Stomach smooth muscle (tissue), 2 donors: Measurements from ENCODE around the gene SP6.

Experiments used
- H3K27ac ChIP-seq: one replicate; pipeline ENCODE4 v1.7.0; 2013; ENCODE audit warnings: mild to moderate bottlenecking, low read length, inconsistent platforms
- H3K27me3 ChIP-seq, 2 donors: one replicate each; pipeline ENCODE4 v1.7.0; 2013; ENCODE audit warnings: low read length in 2 of 2; ENCODE audit not compliant: insufficient read depth in 2 of 2, control insufficient read depth in 1 of 2
- H3K36me3 ChIP-seq, 2 donors: one replicate each; pipeline ENCODE4 v1.7.0; 2013; ENCODE audit warnings: low read length in 2 of 2; ENCODE audit not compliant: control insufficient read depth in 2 of 2, insufficient read depth in 2 of 2
- H3K4me1 ChIP-seq: one replicate; pipeline ENCODE4 v1.7.0; 2013; ENCODE audit warnings: low read length; ENCODE audit not compliant: control insufficient read depth, insufficient read depth
- H3K4me3 ChIP-seq, 2 donors: one replicate each; pipeline ENCODE4 v1.7.0; 2013; ENCODE audit warnings: low read length in 2 of 2
- H3K9ac ChIP-seq, 2 donors: one replicate each; pipeline ENCODE4 v1.7.0; 2013; ENCODE audit warnings: low read length in 2 of 2, mild to moderate bottlenecking in 1 of 2
- H3K9me3 ChIP-seq, 2 donors: one replicate each; pipeline ENCODE4 v1.7.0; 2013; ENCODE audit warnings: low read length in 2 of 2; ENCODE audit not compliant: control insufficient read depth in 2 of 2
- donor health status: healthy.
- donor health status: Pancreatic carcinoma.

SP6 gene

DNA sequence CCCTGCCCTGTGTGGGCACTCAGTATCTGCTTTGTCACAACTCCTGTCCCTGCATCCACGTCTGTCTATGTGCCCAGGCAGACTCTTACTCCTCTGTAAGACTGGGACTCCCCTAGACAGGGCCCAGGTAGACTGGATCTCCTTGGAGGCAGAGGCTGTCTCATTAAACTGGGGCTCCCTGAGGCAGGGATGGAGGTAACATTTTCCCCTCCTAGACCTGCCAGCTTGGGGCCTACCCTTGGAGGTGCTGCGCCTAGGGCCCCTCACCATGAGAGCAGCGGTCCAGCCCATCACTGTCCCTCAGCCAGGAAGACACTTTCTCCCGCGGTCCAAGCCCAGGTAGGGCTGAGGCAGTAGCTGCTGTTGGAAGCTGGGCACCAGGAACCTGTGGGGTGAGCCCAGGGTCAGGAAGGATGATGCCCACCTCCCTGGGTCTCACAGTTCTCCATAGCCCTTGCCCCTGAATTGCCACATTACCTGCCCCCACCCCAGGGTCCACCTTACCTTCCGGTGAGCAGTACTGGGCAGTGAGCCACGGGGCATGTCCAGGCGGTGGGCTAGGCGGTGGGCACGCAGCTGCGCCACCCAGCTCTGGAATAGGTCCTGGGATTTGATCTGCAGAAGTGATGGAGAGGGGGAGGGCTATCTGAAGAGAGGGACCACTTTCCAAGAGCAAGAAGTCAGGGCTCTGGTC is 32.8 kb downstream of the SP6 start:
- peaks cover 0 to 21% of the 10 kb centered on the region in 2 donors for H3K36me3 ChIP-seq
- H3K9me3 ChIP-seq: no peaks in the 10 kb centered on the region
- peaks cover 0 to 6% of the 10 kb centered on the region in 2 donors for H3K27me3 ChIP-seq
- H3K4me1 ChIP-seq: peaks cover 19% of the 10 kb centered on the region
- H3K9ac ChIP-seq: no peak overlapping the region
- no peak overlapping the region for H3K27ac ChIP-seq
- H3K4me3 ChIP-seq: no peak overlapping the region

DNA sequence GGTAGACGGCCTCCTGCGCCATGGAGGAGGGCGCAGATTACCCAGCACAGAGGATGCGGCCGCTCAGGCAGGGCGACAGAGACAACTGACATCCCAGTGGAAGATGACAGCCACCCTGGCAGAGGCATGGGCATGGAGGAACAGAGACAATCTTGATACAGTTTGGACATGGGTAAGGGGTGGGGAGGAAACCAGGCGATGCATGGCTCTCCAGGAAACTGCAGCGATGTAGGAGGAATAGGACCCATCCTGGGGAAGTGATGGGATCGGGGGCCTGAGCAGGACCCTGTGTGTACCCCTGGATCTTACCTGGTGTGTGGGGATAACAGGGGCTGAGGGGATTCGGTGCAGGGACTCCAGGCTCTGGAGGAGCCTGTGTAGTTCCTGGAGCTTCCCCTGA is 34.0 kb downstream of the SP6 start:
- Histone ChIP-seq H3K36me3 (peaks cover 0 to 20% of the 10 kb centered on the region in 2 donors), H3K27ac (no peak overlapping the region), H3K9me3 (no peaks in the 10 kb centered on the region), H3K27me3 (peaks cover 0 to 6% of the 10 kb centered on the region in 2 donors), H3K4me1 (peaks cover 16% of the 10 kb centered on the region), H3K4me3 (no peak overlapping the region), H3K9ac (no peak overlapping the region)

DNA sequence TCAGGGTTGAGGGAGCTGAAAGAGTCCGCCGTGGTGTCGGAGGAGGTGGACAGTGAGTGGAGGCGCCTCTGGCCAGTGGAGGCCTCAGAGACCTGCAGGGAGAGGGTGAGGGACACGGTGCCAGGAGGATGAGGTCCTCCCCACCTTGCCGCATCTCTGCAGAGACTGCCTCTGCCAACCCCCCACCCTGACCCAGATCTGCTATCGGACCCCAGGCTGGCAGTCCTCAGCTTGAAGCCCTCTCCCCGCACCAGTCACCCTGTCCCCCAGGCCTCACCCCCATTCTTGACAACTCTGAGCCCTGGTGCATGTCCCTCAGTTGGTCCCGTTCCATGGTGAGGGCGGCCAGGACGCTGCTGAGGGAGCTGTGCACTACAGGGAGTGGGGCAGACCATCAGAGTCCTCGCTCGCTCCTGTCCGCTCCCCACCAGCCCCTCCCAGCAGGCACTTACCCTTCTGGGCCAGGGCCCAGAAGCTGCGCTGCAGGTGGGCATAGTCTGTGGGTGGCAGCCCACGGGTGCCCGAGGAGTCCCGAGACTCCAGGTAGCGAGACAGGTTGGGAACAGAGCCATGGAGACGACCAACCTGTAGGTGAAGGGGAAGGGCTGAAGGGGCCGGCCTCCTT is 34.7 kb downstream of the SP6 start:
- no peak overlapping the region for H3K27ac ChIP-seq
- no peak overlapping the region for H3K4me3 ChIP-seq
- H3K9ac ChIP-seq: no peak overlapping the region
- no peaks in the 10 kb centered on the region for H3K9me3 ChIP-seq
- H3K36me3 ChIP-seq: peaks cover 0 to 20% of the 10 kb centered on the region in 2 donors
- peaks cover 0 to 4% of the 10 kb centered on the region in 2 donors for H3K27me3 ChIP-seq
- H3K4me1 ChIP-seq: peaks cover 9% of the 10 kb centered on the region

DNA sequence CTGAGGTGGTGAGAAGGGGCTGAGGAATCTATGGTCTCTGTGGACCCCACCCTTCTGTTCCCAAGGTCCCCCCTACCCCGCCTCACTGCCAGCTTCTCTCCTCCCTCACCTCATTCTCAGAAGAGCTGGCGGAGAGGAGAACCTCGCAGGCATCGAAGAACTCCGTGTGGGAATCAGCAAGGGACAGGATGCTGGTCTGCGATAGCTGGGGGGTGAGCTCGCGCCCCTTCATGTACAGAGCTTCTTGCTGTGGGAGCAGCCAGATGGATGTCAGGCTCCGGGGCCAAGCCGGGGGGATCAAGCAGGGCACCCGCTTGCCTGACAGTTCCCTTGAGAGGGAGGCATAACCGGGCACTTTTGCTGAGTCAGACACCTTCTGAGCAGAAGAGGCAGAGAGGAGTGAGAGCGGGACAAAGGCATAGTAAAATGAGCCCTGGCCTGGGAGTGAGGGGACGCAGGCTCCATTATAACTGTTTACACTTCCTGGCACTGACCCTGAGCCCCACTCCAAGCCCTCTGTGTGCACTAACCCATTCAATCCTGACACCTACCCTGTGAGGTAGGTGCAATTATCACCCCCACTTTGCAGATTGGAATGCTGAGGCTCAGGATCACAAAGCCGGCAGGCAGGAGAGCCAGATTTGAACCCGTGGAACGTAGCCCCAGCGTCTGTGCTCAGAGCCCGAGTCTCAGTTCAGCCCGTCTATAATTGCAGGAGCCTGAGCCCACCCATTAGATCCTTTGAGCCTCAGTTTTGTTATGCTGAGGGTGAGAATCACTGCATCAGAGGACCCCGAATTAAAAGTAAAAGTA is 35.7 kb downstream of the SP6 start:
- no peak overlapping the region for H3K4me3 ChIP-seq
- no peaks in the 10 kb centered on the region for H3K9me3 ChIP-seq
- H3K4me1 ChIP-seq: no peaks in the 10 kb centered on the region
- H3K27ac ChIP-seq: no peak overlapping the region
- peaks cover 0 to 20% of the 10 kb centered on the region in 2 donors for H3K36me3 ChIP-seq
- peaks cover 0 to 3% of the 10 kb centered on the region in 2 donors for H3K27me3 ChIP-seq
- H3K9ac ChIP-seq: no peak overlapping the region

DNA sequence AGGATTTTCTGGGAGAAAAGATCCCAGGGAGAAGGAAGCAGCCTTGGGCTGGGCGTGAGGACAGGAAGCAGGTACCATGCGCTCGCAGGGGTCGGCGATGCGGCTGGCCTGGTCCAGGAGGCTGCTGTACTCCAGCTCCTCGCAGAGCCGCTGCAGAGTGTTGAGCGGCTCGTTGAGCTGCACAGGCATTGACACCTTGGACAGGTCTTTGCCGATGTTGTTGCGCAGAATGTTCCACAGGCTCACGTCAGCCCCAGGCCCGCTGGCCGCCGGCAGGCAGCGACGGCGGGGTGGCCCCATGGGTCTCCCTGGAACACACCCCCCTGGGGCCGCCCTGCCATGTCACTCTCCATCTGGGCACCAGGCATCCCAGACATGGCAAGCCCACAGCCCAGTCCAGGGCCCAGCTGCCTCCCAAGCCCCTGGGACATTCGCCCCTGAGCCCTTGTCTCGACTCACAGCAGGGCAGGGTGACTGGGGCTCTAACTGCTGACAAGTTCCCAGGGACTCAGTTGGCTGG is 37.4 kb downstream of the SP6 start:
- Histone ChIP-seq H3K36me3 (peaks cover 4 to 14% of the 10 kb centered on the region in 2 donors), H3K4me1 (no peaks in the 10 kb centered on the region), H3K4me3 (no peak overlapping the region), H3K9ac (no peak overlapping the region), H3K27ac (no peak overlapping the region), H3K27me3 (no peaks in the 10 kb centered on the region), H3K9me3 (no peaks in the 10 kb centered on the region)

DNA sequence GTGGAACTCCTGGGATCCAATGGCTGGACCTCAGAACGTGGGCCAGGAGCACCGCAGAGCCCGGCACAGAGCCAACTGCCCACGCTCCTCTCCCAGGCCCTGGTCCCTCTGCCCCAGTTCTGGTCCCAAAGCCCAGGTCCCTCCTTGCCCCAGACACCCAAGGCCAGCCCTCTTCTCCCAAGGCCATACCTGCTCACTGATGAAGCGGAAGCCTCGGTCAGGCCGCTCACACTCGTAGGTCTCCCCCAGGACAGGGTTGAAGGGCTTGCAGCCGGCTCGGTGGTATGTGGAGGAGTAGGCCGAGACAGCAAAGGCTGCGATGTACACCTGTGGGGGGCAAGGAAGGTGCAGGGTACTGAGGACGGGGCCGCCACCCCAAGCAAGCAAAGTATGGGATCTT is 37.9 kb downstream of the SP6 start:
- no peaks in the 10 kb centered on the region for H3K27me3 ChIP-seq
- peaks cover 4 to 15% of the 10 kb centered on the region in 2 donors for H3K36me3 ChIP-seq
- no peaks in the 10 kb centered on the region for H3K9me3 ChIP-seq
- H3K4me1 ChIP-seq: no peaks in the 10 kb centered on the region
- H3K4me3 ChIP-seq: no peak overlapping the region
- H3K27ac ChIP-seq: no peak overlapping the region
- H3K9ac ChIP-seq: no peak overlapping the region

DNA sequence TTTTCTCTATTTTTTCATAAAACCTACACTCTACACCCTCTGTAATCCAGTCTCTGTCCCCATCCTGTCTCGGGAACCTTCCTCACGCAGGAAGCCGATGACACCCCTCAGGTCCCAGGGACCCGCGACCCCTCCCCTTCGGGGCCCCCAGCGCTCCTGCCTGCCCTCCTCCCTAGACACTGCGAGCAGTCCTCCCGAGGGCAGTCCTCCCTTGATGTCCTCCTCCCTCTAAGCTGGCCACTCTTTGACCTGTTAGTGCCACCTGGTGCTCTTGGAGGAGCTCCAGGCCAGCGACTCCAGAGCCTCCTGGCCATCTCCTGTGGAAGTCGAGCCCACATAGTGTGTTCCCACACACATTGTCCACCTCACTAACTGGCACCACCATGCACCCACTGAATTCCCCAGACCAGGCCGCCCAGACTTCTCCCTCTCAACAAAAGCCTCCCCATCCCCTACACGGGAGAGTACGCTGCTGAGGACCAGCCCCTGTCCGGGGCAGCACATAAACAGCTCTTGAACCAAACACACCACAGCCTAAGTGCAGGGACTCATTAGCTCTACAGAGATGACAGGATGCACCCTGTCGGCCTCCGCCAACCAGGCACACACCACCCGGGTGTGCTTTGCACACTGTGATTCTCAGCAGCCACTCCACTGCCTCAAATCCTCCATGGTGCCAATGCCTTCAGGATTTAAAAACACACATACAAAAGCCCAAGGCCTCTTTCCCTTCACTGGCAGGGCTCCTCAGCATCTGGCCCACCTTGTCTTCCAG is 38.6 kb downstream of the SP6 start:
- Histone ChIP-seq H3K4me3 (no peak overlapping the region), H3K9ac (peak overlapping the region in 1 of 2 donors; percentile 21), H3K27ac (no peak overlapping the region), H3K36me3 (peaks cover 4 to 15% of the 10 kb centered on the region in 2 donors), H3K4me1 (no peaks in the 10 kb centered on the region), H3K9me3 (no peaks in the 10 kb centered on the region), H3K27me3 (no peaks in the 10 kb centered on the region)

DNA sequence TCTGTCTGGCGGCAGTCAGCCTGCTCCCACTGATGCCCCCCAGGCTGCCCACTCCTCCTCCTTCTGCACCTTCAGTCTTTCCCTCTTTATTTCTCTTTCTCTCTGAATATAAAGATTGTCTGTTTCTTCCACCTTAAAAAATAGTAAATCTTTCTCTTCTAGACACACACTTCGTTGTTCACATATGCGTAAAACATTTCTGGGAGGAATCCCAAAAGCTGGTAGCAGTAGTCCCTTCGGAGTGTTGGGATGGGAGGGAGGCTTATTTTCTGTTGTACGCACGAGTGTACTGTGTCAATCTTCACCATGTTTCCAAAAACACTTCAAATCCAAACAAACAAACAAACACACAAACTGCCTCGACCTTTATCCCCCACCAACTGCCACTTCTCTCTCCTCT is 39.3 kb downstream of the SP6 start:
- Histone ChIP-seq H3K4me3 (no peak overlapping the region), H3K9me3 (no peaks in the 10 kb centered on the region), H3K4me1 (no peaks in the 10 kb centered on the region), H3K27ac (no peak overlapping the region), H3K9ac (no peak overlapping the region), H3K36me3 (peaks cover 4 to 12% of the 10 kb centered on the region in 2 donors), H3K27me3 (no peaks in the 10 kb centered on the region)

DNA sequence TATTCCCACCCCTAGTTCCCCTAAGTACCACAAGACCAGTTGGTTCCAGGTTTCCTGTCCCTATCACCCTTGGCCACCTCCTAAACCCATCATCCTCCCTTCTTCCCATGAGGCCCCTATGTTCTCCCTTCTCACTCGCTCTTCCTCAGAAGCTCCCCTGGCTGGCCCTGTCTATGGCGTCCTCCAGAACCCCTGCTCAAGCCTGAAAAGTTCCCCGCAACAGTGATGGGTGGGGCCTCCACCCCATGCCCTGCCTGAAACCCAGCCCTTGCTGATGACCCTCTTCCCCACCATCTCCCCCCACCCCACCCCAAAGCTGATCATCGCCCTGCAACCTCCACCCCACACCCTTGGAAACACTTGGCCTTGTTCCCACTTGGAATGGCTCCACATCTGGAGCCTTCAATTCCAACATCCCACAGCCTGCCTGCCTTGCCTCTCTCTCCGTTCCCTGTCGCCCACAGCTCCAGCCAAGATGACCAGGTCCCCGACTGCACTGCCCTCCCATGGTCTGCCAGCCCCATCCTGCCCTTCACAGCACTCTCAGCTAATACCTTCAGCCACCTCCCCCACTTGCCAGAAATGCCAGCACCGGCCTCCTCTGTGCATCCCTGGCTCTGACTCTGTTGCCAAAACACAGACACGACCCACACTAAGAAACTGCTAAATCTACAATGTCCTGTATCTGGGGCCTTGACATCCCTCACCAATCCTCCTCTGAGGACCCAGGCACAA is 39.9 kb downstream of the SP6 start:
- H3K36me3 ChIP-seq: peaks cover 4 to 9% of the 10 kb centered on the region in 2 donors
- H3K4me1 ChIP-seq: no peaks in the 10 kb centered on the region
- H3K4me3 ChIP-seq: no peak overlapping the region
- no peaks in the 10 kb centered on the region for H3K9me3 ChIP-seq
- no peak overlapping the region for H3K27ac ChIP-seq
- H3K27me3 ChIP-seq: no peaks in the 10 kb centered on the region
- no peak overlapping the region for H3K9ac ChIP-seq
